ENCODE measurements around the gene ANKRD7.

ANKRD7 gene

DNA sequence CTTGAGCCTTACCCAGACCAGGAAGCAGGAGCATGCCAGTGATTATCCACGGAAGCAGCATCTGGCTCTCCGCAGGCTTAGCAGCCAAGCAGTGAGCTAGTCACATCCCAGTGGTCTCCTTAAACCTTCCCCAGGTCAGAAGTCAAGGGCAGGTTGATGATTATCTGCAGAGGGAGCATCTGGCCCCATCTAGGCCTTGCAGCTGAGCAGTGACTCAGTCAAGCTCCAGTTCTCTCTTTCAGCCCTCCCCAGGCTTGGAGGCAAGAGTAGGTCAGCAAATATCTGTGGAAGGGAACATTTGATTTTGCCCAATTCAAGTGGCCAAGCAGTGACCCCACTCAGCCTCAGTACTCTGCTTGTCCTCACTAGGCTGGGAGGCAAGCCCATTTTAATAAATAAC lies 61.6 kb downstream of the ANKRD7 start:
- no peaks in the 10 kb centered on the region for H3K4me1 ChIP-seq (ENCODE audit: control insufficient read depth, insufficient read depth, low read length, poor library complexity, severe bottlenecking)
- no peaks in the 10 kb centered on the region for H3K36me3 ChIP-seq (ENCODE audit: control insufficient read depth, insufficient read depth, low read length)
- H3K4me3 ChIP-seq (ENCODE audit: extremely low read depth, insufficient read depth, low read length, poor library complexity, severe bottlenecking), result no peak overlapping the region
- H3K27ac ChIP-seq (ENCODE audit: low read depth, low read length, severe bottlenecking), result no peak overlapping the region
- H3K9me3 ChIP-seq (ENCODE audit: control insufficient read depth, low read length), result peaks cover 8% of the 10 kb centered on the region
- 100% methylated on average over 1 of the region's 2 CpGs for WGBS, 2 experiments (ENCODE audit: insufficient coverage in 2 of 2)

DNA sequence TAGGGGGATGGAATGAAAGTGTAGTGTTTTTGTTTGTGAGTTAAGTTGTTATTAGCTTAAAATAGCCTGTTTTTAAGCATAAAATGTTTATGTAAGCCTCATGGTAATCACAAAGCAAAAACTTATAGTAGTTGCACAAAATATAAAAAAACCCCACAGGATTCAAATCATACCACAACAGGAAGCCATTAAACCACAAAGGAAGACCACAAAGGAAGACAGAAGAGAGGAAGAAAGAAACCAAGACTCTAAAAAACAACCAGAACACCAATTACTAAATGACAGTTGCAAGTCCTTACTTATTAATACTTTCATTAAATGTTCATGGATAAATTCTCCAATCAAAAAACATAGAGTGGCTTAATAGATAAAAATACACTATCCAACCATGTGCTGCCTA lies 63.6 kb downstream of the ANKRD7 start:
- H3K27ac ChIP-seq (ENCODE audit: low read depth, low read length, severe bottlenecking), result no peak overlapping the region
- no peaks in the 10 kb centered on the region for H3K4me1 ChIP-seq (ENCODE audit: control insufficient read depth, insufficient read depth, low read length, poor library complexity, severe bottlenecking)
- peaks cover 11% of the 10 kb centered on the region for H3K9me3 ChIP-seq (ENCODE audit: control insufficient read depth, low read length)
- H3K36me3 ChIP-seq (ENCODE audit: control insufficient read depth, insufficient read depth, low read length), result no peaks in the 10 kb centered on the region
- no peak overlapping the region for H3K4me3 ChIP-seq (ENCODE audit: extremely low read depth, insufficient read depth, low read length, poor library complexity, severe bottlenecking)

- Histone ChIP-seq H3K27ac (ENCODE audit: low read depth, low read length, severe bottlenecking) (no peak overlapping the region), H3K9me3 (ENCODE audit: control insufficient read depth, low read length) (peaks cover 11% of the 10 kb centered on the region), H3K4me3 (ENCODE audit: extremely low read depth, insufficient read depth, low read length, poor library complexity, severe bottlenecking) (no peak overlapping the region), H3K36me3 (ENCODE audit: control insufficient read depth, insufficient read depth, low read length) (no peaks in the 10 kb centered on the region), H3K4me1 (ENCODE audit: control insufficient read depth, insufficient read depth, low read length, poor library complexity, severe bottlenecking) (no peaks in the 10 kb centered on the region)
Observed at GRCh38 chr7:118289476-118289875, 65.0 kb downstream of the ANKRD7 start.

Data from mesodermal cell (in vitro differentiated cells).